ENCODE data around the gene SNRPE.
A peak's percentile ranks its signal among the peaks of the same experiment; 100 is the strongest.

The SNRPE gene

GRCh38 chr1:203899353-203899716 is 37.9 kb downstream of the SNRPE start:
- TF ChIP-seq CTCF (IDR thresholded peaks at IDR 0.05; ENCODE audit: low read depth, low read length, missing control alignments), result no peak
- in situ Hi-C loops (cut with HindIII; ENCODE audit: low sequenced_read_pairs), result no loop called here
- H3K4me3 ChIP-seq (ENCODE audit: low read depth, low read length), result no peak overlapping the region
- no peak for DNase-seq (ENCODE audit: low read depth)

- TF ChIP-seq CTCF (IDR thresholded peaks at IDR 0.05; ENCODE audit: low read depth, low read length, missing control alignments), result no peak
- H3K4me3 ChIP-seq (ENCODE audit: low read depth, low read length), result no peak overlapping the region
- no peak for DNase-seq (ENCODE audit: low read depth)
- in situ Hi-C loops (cut with HindIII; ENCODE audit: low sequenced_read_pairs), result no loop called here
Observed at GRCh38 chr1:203899869-203900714, 38.7 kb downstream of the SNRPE start.

GRCh38 chr1:203901581-203901980 is 40.2 kb downstream of the SNRPE start:
- H3K4me3 ChIP-seq (ENCODE audit: low read depth, low read length), result no peak overlapping the region
- TF ChIP-seq CTCF (IDR thresholded peaks at IDR 0.05; ENCODE audit: low read depth, low read length, missing control alignments), result no peak
- in situ Hi-C loops (cut with HindIII; ENCODE audit: low sequenced_read_pairs), result no loop called here
- no peak for DNase-seq (ENCODE audit: low read depth)

GRCh38 chr1:203905275-203905674 is 43.9 kb downstream of the SNRPE start:
- H3K4me3 ChIP-seq (ENCODE audit: low read depth, low read length), result no peak overlapping the region
- no peak for DNase-seq (ENCODE audit: low read depth)
- in situ Hi-C loops (cut with HindIII; ENCODE audit: low sequenced_read_pairs), result no loop called here
- TF ChIP-seq CTCF (IDR thresholded peaks at IDR 0.05; ENCODE audit: low read depth, low read length, missing control alignments), result no peak

GRCh38 chr1:203906932-203907331 is 45.5 kb downstream of the SNRPE start:
- no peak overlapping the region for H3K4me3 ChIP-seq (ENCODE audit: low read depth, low read length)
- TF ChIP-seq CTCF (IDR thresholded peaks at IDR 0.05; ENCODE audit: low read depth, low read length, missing control alignments), result no peak
- peak; percentile 80 for DNase-seq (ENCODE audit: low read depth)
- in situ Hi-C loops (cut with HindIII; ENCODE audit: low sequenced_read_pairs), result no loop called here

- DNase-seq (ENCODE audit: low read depth), result no peak
- H3K4me3 ChIP-seq (ENCODE audit: low read depth, low read length), result no peak overlapping the region
- in situ Hi-C loops (cut with HindIII; ENCODE audit: low sequenced_read_pairs), result no loop called here
- TF ChIP-seq CTCF (IDR thresholded peaks at IDR 0.05; ENCODE audit: low read depth, low read length, missing control alignments), result no peak
Observed at GRCh38 chr1:203907901-203908300, 46.5 kb downstream of the SNRPE start.

All from astrocyte of the cerebellum (primary cell).